NCI-H2107 treated with DMSO at 0.1 percent for 48 hours (cell line): ENCODE data around the gene TLL1.

Experiments
- DNase-seq: peaks from one replicate; lab custom pipeline; 2025; ENCODE audit not compliant: unreplicated experiment; lab: John Stamatoyannopoulos, UW

TLL1 gene

DNA sequence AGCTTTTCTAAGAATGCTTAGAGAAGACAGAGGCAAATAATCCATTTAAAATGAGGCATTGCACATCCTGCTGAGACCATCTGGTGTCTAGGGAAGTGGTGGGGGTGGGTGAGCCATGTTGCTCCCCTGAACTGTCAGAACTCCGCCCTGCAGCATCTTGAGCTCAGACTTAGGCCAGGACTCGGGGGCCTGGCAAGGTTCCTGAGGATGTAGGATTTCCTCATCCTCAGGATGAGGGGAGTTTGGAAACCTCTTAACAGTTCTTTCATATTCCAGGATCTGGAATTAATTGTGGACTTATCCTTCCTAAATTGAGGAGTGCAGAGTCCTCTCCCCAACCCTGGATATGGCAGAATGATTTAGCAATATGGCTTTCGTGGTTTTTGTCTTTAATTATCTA is 6.6 kb downstream of the TLL1 start:
- no peak for DNase-seq

DNA sequence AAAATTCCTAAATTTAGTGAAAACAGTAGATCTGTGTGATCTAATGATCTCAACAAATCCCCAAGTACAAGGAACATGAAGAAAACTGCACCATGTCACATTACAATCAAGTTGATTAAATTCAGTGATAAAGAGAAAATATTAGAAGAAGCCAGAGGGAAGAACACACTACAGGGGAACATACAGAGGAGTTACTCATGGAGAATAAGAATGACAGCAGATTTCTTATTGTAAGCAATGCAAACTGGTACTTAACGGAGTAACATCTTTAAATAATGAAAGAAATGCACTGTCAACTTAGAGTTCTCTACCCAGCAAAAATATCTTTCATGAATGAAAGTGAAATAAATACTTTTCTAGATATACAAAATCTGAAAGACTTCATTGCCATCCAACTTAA is 21.1 kb downstream of the TLL1 start:
- DNase-seq = no peak

- no peak for DNase-seq
These were observed 32.5 kb downstream of the TLL1 start for GRCh38 chr4:165905405-165906027.

DNA sequence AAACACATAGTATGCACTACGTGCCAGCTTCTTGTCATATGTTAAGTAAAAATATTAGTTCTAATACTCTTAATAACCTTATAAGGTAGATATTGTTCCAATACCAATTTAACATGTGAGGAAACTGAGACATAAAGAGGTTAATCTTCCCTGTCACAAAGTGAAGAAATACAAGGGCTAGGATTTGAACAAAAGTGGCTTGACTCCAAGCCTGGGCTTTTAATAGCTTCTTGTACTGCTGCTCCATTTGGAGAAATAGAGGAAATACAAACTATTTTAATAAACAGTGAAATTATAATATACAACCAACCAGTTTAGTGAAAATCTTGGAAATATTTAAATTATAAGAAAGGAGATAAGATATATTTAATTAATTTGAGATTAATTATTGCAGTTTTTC is 33.2 kb downstream of the TLL1 start:
- DNase-seq = no peak

- DNase-seq = no peak
These were observed 36.9 kb downstream of the TLL1 start for GRCh38 chr4:165909947-165910346.

DNA sequence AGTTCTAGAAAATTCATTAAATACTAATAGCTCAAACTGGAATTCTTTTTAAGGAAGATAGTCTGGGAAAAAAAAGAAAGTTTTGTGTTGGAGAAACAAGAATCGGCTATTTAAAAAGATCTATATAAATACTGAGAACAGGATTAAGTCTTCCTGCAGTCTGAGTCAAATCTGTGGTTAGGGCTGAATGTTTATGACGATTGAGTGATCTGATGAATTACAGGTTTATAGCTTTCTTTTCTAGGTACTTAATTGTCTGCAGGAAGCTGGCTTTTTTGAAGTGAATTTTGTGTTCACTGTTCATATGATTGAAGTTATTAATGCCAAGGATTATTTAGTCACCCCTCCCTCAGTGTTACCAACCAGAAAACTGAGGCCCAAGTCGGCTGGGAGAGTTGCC is 42.2 kb downstream of the TLL1 start:
- DNase-seq = no peak

- no peak for DNase-seq
These were observed 48.5 kb downstream of the TLL1 start for GRCh38 chr4:165921546-165921945.

- DNase-seq = no peak
These were observed 49.7 kb downstream of the TLL1 start for GRCh38 chr4:165922747-165923146.

GRCh38 chr4:165926307-165926706 is 53.3 kb downstream of the TLL1 start:
- DNase-seq = no peak

GRCh38 chr4:165927366-165927765 is 54.3 kb downstream of the TLL1 start:
- DNase-seq = no peak

DNA sequence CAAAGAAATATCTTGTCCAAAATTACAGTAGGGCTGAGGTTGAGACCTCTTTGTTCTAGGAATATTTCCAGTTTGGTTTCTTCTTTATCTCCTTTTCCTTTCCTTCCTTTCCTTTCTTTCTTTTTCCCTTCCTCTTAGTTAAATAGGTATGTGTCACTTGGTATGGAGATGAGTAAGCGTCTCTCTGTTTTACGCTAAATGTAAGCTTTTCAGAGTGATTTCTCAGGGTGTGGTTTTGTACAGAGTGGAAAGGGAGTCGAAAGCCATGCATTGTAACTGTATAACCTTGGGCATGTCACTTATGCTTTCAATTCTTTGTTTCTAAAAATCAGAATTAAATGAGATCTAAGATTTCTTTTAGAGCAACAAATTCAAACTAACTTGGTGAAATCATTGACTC is 54.8 kb downstream of the TLL1 start:
- no peak for DNase-seq

DNA sequence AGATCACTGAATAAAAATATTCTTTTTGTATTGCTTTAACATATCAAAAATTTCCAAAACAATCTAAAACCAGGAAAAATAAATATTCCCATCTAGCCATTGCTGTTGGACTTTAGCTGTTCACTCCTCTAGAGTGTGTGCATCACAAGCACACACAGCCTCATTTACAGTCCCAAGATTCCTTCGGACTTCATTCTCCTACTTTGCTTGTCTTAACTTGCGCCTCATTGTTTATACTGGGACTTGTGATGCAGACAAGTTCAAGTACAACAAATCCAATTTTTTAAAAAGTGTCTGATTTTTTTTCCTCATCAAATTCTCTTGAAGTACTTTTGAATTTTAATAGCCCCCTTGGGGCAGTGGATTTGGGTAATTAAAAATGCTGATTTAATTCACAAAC is 55.6 kb downstream of the TLL1 start:
- no peak for DNase-seq

DNA sequence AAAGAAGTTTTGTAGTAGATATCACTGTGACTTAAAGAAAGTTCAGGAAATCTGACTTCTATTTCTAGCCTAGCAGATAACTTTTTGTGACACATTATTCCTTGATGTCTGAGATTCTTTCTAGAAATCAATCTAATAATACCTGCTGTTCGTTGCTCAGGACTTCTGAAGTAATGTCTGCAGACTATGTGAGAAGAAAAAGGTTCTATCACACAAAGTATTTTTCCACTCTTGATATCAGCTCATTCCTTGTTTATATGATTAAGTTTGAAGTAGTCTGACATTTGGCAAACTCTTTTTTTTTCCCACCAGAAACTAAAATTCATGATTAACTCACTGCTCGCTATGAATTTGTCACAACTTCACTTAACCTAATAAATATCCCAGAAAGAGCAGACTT is 56.6 kb downstream of the TLL1 start:
- DNase-seq = no peak

- DNase-seq = no peak
These were observed 58.7 kb downstream of the TLL1 start for GRCh38 chr4:165931741-165932140.

DNA sequence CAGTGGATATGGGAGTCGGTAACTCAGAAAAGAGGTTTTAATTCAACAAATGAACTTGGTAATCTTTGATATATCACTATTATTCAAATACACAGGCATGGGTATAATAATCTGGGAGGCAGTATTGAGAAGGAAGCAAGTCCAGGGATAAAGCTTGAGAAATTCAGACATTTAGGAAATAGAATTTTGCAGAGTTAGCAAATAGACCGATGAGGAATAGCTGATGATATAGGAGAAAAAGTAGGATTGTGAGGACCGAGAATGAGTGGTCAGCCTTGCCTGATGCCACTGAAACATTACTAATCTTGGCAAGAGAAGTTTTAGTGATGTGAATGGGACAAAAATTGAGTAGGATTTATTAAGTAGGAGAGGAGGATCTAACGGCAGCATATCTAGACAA is 71.9 kb downstream of the TLL1 start:
- no peak for DNase-seq

GRCh38 chr4:165945991-165946390 is 73.0 kb downstream of the TLL1 start:
- no peak for DNase-seq

DNA sequence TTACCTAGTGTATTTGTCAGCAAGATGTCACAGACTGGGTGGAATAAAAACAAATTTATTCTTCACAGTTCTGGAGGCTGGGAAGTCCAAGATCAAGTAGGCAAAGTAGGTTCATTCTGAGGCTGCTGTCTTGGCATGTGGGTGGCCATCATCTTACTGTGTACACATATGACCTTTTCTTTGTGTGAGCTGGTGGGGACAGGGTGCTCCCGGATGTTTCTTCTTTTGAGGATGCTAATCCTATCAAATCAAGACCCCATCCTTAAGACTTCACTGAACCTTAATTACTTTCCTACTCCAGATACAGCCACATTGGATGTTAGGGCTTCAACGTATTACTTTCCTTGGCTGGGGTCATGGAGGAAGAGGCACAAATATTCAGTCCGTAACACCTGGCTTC is 74.0 kb downstream of the TLL1 start:
- no peak for DNase-seq

GRCh38 chr4:165953181-165953580 is 80.1 kb downstream of the TLL1 start:
- no peak for DNase-seq

DNA sequence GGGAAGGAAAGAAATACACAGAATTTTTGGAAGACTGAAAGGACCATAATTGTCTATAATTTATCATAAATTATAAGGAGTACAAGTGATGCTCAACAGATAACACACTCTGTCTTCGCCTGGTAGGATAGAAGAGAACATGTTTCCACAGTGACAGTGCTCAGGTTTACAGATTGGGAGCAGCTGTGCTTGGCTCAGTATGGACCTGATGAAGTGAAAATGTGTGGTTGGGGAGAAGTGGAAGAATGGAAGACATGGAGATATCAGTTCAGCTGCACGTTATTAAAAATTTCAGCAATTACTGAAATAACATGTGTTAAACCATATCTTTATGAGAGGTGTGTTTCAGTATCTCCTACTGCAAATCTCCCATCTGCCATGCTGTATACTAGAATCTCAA is 90.6 kb downstream of the TLL1 start:
- DNase-seq = no peak

DNA sequence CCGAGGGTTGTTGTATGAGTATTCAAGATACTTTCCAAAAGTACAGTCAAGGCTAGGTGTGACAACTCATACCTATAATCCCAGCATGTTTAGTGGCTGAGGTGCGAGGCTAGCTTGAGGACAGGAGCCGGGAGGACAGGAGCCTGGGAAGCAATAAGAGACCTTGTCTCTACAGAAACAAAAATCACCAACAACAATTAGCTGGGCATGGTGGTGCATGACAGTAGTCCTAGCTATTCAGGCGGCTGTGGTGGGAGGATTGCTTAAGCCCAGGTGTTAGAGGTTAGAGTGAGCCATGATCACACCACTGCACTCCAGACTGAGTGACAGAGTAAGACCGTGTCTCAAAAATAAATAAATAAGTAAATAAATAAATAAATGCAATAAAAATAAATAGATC is 91.6 kb downstream of the TLL1 start:
- DNase-seq = no peak

GRCh38 chr4:165965503-165965902 is 92.5 kb downstream of the TLL1 start:
- DNase-seq = no peak

GRCh38 chr4:165966833-165967232 is 93.8 kb downstream of the TLL1 start:
- DNase-seq = no peak

DNA sequence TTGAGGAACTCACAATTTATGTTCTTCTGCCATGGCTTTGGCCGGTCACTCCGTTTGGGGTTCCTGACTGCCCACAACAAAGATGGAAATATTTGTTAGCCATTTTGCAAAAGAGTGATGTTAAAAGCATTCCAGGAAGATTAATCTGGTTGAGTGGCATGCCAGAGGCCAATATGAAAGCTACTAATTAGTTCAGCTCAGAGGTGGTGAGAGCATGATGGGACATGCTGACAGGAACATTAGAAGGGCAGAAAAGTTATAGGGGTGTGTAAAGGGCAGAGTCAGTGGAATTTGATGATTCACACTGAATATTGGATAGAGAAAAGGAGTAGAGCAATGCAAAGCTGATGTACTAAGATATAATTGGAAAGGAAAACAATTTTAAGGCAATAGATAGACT is 94.4 kb downstream of the TLL1 start:
- no peak for DNase-seq
